ENCODE data around the gene TNFRSF14. TPM values are rescaled to one million over a fixed set of nuclear protein-coding genes. Genes with fewer than 3 reads are reported as not detected.

The TNFRSF14 gene
- total and polyA plus RNA-seq, 2 of the 13 experiments (the other 11 are each of a cell fraction or from before 2014, with no cell fraction given): 11.9 to 49.9 TPM

- TF ChIP-seq, protein P1, sequence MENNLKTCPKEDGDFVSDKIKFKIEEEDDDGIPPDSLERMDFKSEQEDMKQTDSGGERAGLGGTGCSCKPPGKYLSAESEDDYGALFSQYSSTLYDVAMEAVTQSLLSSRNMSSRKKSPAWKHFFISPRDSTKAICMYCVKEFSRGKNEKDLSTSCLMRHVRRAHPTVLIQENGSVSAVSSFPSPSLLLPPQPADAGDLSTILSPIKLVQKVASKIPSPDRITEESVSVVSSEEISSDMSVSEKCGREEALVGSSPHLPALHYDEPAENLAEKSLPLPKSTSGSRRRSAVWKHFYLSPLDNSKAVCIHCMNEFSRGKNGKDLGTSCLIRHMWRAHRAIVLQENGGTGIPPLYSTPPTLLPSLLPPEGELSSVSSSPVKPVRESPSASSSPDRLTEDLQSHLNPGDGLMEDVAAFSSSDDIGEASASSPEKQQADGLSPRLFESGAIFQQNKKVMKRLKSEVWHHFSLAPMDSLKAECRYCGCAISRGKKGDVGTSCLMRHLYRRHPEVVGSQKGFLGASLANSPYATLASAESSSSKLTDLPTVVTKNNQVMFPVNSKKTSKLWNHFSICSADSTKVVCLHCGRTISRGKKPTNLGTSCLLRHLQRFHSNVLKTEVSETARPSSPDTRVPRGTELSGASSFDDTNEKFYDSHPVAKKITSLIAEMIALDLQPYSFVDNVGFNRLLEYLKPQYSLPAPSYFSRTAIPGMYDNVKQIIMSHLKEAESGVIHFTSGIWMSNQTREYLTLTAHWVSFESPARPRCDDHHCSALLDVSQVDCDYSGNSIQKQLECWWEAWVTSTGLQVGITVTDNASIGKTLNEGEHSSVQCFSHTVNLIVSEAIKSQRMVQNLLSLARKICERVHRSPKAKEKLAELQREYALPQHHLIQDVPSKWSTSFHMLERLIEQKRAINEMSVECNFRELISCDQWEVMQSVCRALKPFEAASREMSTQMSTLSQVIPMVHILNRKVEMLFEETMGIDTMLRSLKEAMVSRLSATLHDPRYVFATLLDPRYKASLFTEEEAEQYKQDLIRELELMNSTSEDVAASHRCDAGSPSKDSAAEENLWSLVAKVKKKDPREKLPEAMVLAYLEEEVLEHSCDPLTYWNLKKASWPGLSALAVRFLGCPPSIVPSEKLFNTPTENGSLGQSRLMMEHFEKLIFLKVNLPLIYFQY (CRISPR knock-in tag; IDR thresholded peaks at IDR 0.05; ENCODE audit: borderline replicate concordance): no peak
- TF ChIP-seq, protein P2, sequence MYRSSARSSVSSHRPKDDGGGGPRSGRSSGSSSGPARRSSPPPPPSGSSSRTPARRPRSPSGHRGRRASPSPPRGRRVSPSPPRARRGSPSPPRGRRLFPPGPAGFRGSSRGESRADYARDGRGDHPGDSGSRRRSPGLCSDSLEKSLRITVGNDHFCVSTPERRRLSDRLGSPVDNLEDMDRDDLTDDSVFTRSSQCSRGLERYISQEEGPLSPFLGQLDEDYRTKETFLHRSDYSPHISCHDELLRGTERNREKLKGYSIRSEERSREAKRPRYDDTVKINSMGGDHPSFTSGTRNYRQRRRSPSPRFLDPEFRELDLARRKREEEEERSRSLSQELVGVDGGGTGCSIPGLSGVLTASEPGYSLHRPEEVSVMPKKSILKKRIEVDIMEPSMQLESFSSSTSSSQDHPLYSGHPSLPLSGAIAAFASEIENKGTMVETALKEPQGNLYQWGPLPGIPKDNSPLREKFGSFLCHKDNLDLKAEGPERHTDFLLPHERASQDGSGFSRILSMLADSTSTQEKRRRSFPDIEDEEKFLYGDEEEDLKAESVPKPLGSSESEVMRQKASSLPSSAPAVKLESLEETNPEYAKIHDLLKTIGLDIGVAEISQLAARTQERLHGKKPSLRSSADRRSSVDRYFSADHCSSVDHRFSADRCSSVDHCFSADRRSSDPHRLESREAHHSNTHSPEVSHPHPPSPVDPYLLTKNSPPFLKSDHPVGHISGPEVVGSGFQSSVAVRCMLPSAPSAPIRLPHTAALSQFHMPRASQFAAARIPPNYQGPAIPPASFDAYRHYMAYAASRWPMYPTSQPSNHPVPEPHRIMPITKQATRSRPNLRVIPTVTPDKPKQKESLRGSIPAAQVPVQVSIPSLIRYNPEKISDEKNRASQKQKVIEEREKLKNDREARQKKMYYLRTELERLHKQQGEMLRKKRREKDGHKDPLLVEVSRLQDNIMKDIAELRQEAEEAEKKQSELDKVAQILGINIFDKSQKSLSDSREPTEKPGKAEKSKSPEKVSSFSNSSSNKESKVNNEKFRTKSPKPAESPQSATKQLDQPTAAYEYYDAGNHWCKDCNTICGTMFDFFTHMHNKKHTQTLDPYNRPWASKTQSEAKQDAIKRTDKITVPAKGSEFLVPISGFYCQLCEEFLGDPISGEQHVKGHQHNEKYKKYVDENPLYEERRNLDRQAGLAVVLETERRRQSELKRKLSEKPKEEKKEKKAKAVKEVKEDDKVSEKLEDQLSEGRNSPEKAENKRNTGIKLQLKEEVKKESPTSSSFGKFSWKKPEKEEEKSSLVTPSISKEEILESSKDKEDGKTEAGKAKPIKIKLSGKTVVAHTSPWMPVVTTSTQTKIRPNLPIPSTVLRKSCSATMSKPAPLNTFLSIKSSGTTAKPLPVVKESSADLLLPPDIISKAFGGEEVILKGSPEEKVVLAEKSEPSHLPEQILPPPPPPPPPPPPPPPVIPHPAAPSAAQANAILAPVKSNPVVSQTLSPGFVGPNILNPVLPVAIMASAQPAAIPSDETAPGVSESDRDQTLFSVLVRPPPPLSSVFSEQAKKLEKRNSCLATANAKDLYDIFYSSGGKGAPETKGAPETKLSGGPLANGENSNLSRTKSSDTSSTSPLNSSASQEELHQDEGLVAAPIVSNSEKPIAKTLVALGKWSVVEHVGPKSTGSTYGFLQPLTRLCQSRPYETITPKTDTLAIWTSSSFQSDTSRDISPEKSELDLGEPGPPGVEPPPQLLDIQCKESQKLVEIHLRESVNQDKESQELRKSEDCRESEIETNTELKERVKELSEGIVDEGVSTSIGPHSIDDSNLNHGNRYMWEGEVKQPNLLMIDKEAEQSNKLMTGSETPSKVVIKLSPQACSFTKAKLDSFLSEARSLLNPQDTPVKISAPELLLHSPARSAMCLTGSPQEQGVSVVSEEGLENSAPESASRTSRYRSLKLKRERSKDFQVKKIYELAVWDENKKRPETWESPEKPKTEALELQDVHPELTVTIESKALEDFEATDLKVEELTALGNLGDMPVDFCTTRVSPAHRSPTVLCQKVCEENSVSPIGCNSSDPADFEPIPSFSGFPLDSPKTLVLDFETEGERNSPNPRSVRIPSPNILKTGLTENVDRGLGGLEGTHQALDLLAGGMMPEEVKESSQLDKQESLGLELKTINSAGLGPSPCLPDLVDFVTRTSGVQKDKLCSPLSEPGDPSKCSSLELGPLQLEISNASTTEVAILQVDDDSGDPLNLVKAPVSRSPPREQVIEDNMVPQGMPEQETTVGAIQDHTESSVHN (CRISPR knock-in tag; IDR thresholded peaks at IDR 0.05): no peak
- no peak for TF ChIP-seq ZNF331 (CRISPR knock-in tag; IDR thresholded peaks at IDR 0.05)
- TF ChIP-seq SIN3A (IDR thresholded peaks at IDR 0.05; ENCODE audit: borderline replicate concordance, low read depth, low read length): no peak
- no peak for TF ChIP-seq SNAPC5 (CRISPR knock-in tag; IDR thresholded peaks at IDR 0.05; ENCODE audit: borderline replicate concordance)
- TF ChIP-seq, protein P3, sequence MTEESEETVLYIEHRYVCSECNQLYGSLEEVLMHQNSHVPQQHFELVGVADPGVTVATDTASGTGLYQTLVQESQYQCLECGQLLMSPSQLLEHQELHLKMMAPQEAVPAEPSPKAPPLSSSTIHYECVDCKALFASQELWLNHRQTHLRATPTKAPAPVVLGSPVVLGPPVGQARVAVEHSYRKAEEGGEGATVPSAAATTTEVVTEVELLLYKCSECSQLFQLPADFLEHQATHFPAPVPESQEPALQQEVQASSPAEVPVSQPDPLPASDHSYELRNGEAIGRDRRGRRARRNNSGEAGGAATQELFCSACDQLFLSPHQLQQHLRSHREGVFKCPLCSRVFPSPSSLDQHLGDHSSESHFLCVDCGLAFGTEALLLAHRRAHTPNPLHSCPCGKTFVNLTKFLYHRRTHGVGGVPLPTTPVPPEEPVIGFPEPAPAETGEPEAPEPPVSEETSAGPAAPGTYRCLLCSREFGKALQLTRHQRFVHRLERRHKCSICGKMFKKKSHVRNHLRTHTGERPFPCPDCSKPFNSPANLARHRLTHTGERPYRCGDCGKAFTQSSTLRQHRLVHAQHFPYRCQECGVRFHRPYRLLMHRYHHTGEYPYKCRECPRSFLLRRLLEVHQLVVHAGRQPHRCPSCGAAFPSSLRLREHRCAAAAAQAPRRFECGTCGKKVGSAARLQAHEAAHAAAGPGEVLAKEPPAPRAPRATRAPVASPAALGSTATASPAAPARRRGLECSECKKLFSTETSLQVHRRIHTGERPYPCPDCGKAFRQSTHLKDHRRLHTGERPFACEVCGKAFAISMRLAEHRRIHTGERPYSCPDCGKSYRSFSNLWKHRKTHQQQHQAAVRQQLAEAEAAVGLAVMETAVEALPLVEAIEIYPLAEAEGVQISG (CRISPR knock-in tag; IDR thresholded peaks at IDR 0.05): no peak
- no peak for TF ChIP-seq XRCC5 (optimal IDR thresholded peaks at IDR 0.05; ENCODE audit: low read length)
Observed at GRCh38 chr1:2602311-2602835, 46.2 kb downstream of the TNFRSF14 start (continued).

Data from HepG2 (cell line).